ENCODE data around the gene GNPAT. TPM values are rescaled to one million over a fixed set of nuclear protein-coding genes. Genes with fewer than 3 reads are reported as not detected.

Gene GNPAT
- total and polyA plus RNA-seq, 2 of the 4 experiments (the other 2 are of a cell fraction), result 17.2 to 36.0 TPM

GRCh38 chr1:231278100-231278790 lies 37.2 kb downstream of the GNPAT start:
- no peak overlapping the region for H3K9ac ChIP-seq (ENCODE audit: low read depth, low read length)
- dilution Hi-C loops (cut with HindIII; ENCODE audit: low sequenced_read_pairs, unreplicated experiment), result no loop called here
- no peak overlapping the region for H4K8ac ChIP-seq (ENCODE audit: low read depth in 2 of 2, low read length in 2 of 2)
- TF ChIP-seq CTCF (conservative IDR thresholded peaks at IDR 0.05; ENCODE audit: low read depth, low read length), result no peak
- TF ChIP-seq FOS (IDR thresholded peaks at IDR 0.05; ENCODE audit: low read depth, low read length), result no peak
- no peak for TF ChIP-seq RFX5 (IDR thresholded peaks at IDR 0.05; ENCODE audit: low read depth, low read length)
- TF ChIP-seq CEBPB (IDR thresholded peaks at IDR 0.05; ENCODE audit: low read depth, low read length), result no peak
- TF ChIP-seq BHLHE40 (IDR thresholded peaks at IDR 0.05; ENCODE audit: low read depth, low read length), result no peak
- TF ChIP-seq RCOR1 (IDR thresholded peaks at IDR 0.05; ENCODE audit: insufficient replicate concordance, low read length), result no peak
- no peak for TF ChIP-seq MXI1 (IDR thresholded peaks at IDR 0.05; ENCODE audit: borderline replicate concordance, low read depth, low read length)
- no peak for TF ChIP-seq MAZ (IDR thresholded peaks at IDR 0.05; ENCODE audit: borderline replicate concordance, low read depth, low read length)
- TF ChIP-seq CHD1 (IDR thresholded peaks at IDR 0.05; ENCODE audit: low read depth, low read length), result no peak
- no peak for TF ChIP-seq SMC3 (IDR thresholded peaks at IDR 0.05; ENCODE audit: low read depth, low read length)
- no peak for TF ChIP-seq NFE2L2 (IDR thresholded peaks at IDR 0.05; ENCODE audit: low read depth, low read length)
- TF ChIP-seq, protein P1, sequence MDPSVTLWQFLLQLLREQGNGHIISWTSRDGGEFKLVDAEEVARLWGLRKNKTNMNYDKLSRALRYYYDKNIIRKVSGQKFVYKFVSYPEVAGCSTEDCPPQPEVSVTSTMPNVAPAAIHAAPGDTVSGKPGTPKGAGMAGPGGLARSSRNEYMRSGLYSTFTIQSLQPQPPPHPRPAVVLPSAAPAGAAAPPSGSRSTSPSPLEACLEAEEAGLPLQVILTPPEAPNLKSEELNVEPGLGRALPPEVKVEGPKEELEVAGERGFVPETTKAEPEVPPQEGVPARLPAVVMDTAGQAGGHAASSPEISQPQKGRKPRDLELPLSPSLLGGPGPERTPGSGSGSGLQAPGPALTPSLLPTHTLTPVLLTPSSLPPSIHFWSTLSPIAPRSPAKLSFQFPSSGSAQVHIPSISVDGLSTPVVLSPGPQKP (IDR thresholded peaks at IDR 0.05; ENCODE audit: borderline replicate concordance, low read depth, low read length), result no peak
- TF ChIP-seq MAFK (IDR thresholded peaks at IDR 0.05; ENCODE audit: low read depth, low read length), result no peak
- H2BK15ac ChIP-seq (ENCODE audit: low read depth, low read length), result no peak overlapping the region
- H3K18ac ChIP-seq (ENCODE audit: low read depth, low read length), result no peak overlapping the region
- no peaks in the 10 kb centered on the region for H4K20me1 ChIP-seq (ENCODE audit: insufficient read depth, low read length)
- H3K79me1 ChIP-seq (ENCODE audit: low read depth in 1 of 2, low read length in 2 of 2), result no peaks in the 10 kb centered on the region
- H4K91ac ChIP-seq (ENCODE audit: insufficient read depth, low read depth, low read length), result no peak overlapping the region
- H3K9me1 ChIP-seq (ENCODE audit: insufficient read depth, low read length), result no peaks in the 10 kb centered on the region
- ATAC-seq (ENCODE audit: low read depth) (no peak), DNase-seq (no peak)
- H3K27me3 ChIP-seq (ENCODE audit: control insufficient read depth, insufficient read depth, low read length), result no peaks in the 10 kb centered on the region
- H3K27ac ChIP-seq (ENCODE audit: insufficient read depth, low read length), result no peak overlapping the region
- WGBS, 2 experiments (ENCODE audit: extremely low coverage in 2 of 2, insufficient read length in 1 of 2), result 100% methylated on average over 2 of the region's 9 CpGs; no CpG with 5 or more reads in 1 of the 2 experiments
- no peak overlapping the region for H2BK120ac ChIP-seq (ENCODE audit: low read depth, low read length)
- H3K4ac ChIP-seq (ENCODE audit: low read depth, low read length), result no peak overlapping the region
- intact Hi-C loops (cut with micrococcal nuclease), result no loop called here
- no peak overlapping the region for H3K4me2 ChIP-seq (ENCODE audit: low read depth, low read length)
- H3K4me1 ChIP-seq (ENCODE audit: control insufficient read depth, insufficient read depth, low read length), result no peaks in the 10 kb centered on the region
- H4K5ac ChIP-seq (ENCODE audit: low read depth, low read length), result no peak overlapping the region
- ChIA-PET CTCF (no interaction called here), POLR2A (ENCODE audit: unreplicated experiment) (no interaction called here)
- in situ Hi-C loops (cut with MboI; ENCODE audit: low sequenced_read_pairs), result no loop called here
- no peak overlapping the region for H2AFZ ChIP-seq (replicated peaks; ENCODE audit: low read length, poor library complexity)
- peaks cover 10% of the 10 kb centered on the region for H3K36me3 ChIP-seq (ENCODE audit: control insufficient read depth, insufficient read depth, low read length)
- no peak overlapping the region for H3K14ac ChIP-seq (replicated peaks; ENCODE audit: low read depth, low read length)
- no TSS peak for BruUV-seq (replicated peaks)
- no peak overlapping the region for H3K56ac ChIP-seq (ENCODE audit: extremely low read depth, insufficient read depth, low read length)
- no peak overlapping the region for H2BK20ac ChIP-seq (ENCODE audit: low read depth, low read length)
- H3K23ac ChIP-seq (ENCODE audit: low read depth, low read length), result no peak overlapping the region
- no peak overlapping the region for H3K4me3 ChIP-seq (ENCODE audit: insufficient read depth, low read depth, low read length)
- no peaks in the 10 kb centered on the region for H3K9me3 ChIP-seq (ENCODE audit: control insufficient read depth, insufficient read depth, low read length)
- no peak overlapping the region for H2AK5ac ChIP-seq (ENCODE audit: low read depth, low read length)
- no peak overlapping the region for H2AK9ac ChIP-seq (replicated peaks; ENCODE audit: low read depth, low read length, poor library complexity)
- no peak overlapping the region for H2BK5ac ChIP-seq (ENCODE audit: low read depth, low read length, poor library complexity, severe bottlenecking)
